Neural cell (in vitro differentiated cells): ENCODE results near the gene IL12RB2. TPM values are rescaled to one million over a fixed set of nuclear protein-coding genes. Genes with fewer than 3 reads are reported as not detected.

Experiments
- H2AFZ ChIP-seq: fragments of 200-600, 300-800 bp; sonication (generic), shearing (Covaris generic); 2 replicates; pipeline ENCODE4 v1.6.0; 2014; ENCODE audit warnings: low read depth, mild to moderate bottlenecking, antibody characterized with exemption, low read length, moderate library complexity
- H3F3A ChIP-seq: fragments of 200-600 bp; shearing (Covaris generic); 2 replicates; pipeline ENCODE4 v1.6.1; 2016; ENCODE audit warnings: mild to moderate bottlenecking, moderate library complexity, mixed read lengths, antibody characterized with exemption, low read length; ENCODE audit not compliant: insufficient read depth, poor library complexity, severe bottlenecking
- H3K27ac ChIP-seq: fragments of 200-600, 300-800 bp; sonication (generic), shearing (Covaris generic); 2 replicates; pipeline ENCODE4 v1.5.1; 2014; ENCODE audit warnings: mild to moderate bottlenecking, low read length, moderate library complexity
- H3K27me3 ChIP-seq: fragments of 300-800, 200-600 bp; sonication (generic), shearing (Covaris generic); 2 replicates; pipeline ENCODE4 v1.6.0; 2014; ENCODE audit warnings: mild to moderate bottlenecking, low read depth, low read length, moderate library complexity; ENCODE audit not compliant: insufficient read depth
- H3K36me3 ChIP-seq: fragments of 300-800, 200-600 bp; sonication (generic), shearing (Covaris generic); 2 replicates; pipeline ENCODE4 v1.5.1; 2014; ENCODE audit warnings: mild to moderate bottlenecking, antibody characterized with exemption, low read length, moderate library complexity; ENCODE audit not compliant: insufficient read depth
- H3K4me2 ChIP-seq: fragments of 300-800, 200-600 bp; sonication (generic), shearing (Covaris generic); 2 replicates; pipeline ENCODE4 v1.6.0; 2014; ENCODE audit warnings: mild to moderate bottlenecking, low read length
- H3K4me3 ChIP-seq: fragments of 300-800, 200-600 bp; sonication (generic), shearing (Covaris generic); 2 replicates; pipeline ENCODE4 v1.5.1; 2014; ENCODE audit warnings: mild to moderate bottlenecking, low read length, moderate library complexity
- H3K79me2 ChIP-seq: fragments of 200-600 bp; shearing (Covaris generic); replicated peaks from 2 replicates; pipeline ENCODE4 v1.6.0; 2014; ENCODE audit warnings: mild to moderate bottlenecking, low read length, moderate library complexity; ENCODE audit not compliant: insufficient read depth
- H3K9ac ChIP-seq: fragments of 300-800, 200-600 bp; sonication (generic), shearing (Covaris generic); 2 replicates; pipeline ENCODE4 v1.6.1; 2016; ENCODE audit warnings: mild to moderate bottlenecking, low read length, mixed read lengths
- H3K9me2 ChIP-seq: fragments of 200-600 bp; shearing (Covaris generic); 2 replicates; pipeline ENCODE4 v1.6.1; 2016; ENCODE audit warnings: mild to moderate bottlenecking, low read length, mixed read lengths; ENCODE audit not compliant: insufficient read depth
- H3K9me3 ChIP-seq: fragments of 200-600, 300-800 bp; sonication (generic), shearing (Covaris generic); 2 replicates; pipeline ENCODE4 v1.6.1; 2016; ENCODE audit warnings: mild to moderate bottlenecking, mixed run types, low read length, moderate library complexity, mixed read lengths
- H4K20me1 ChIP-seq: fragments of 200-600 bp; shearing (Covaris generic); 2 replicates; pipeline ENCODE4 v1.6.1; 2016; ENCODE audit warnings: mild to moderate bottlenecking, mixed run types; ENCODE audit not compliant: insufficient read depth
- EP300 ChIP-seq: fragments of 450-650 bp; conservative IDR thresholded peaks from 2 replicates; pipeline ENCODE4 v1.6.1; 2014; ENCODE audit warnings: antibody characterized with exemption, mild to moderate bottlenecking, moderate library complexity; ENCODE audit not compliant: poor library complexity, severe bottlenecking
- EZH2 ChIP-seq: fragments of 200-600, 300-800 bp; shearing (Covaris generic), sonication (generic); IDR thresholded peaks from 2 replicates; pipeline ENCODE4 v1.6.1; 2014; ENCODE audit warnings: antibody characterized with exemption, low read length, borderline replicate concordance, mild to moderate bottlenecking; ENCODE audit not compliant: insufficient read depth, poor library complexity, severe bottlenecking
- MXI1 ChIP-seq: fragments of 450-650 bp; conservative IDR thresholded peaks from 2 replicates; pipeline ENCODE4 v1.6.1; 2014; ENCODE audit warnings: antibody characterized with exemption, mild to moderate bottlenecking; ENCODE audit not compliant: poor library complexity, severe bottlenecking
- POLR2AphosphoS5 ChIP-seq: IDR thresholded peaks from 2 replicates; pipeline ENCODE4 v1.6.1; 2012
- RAD21 ChIP-seq: fragments of 450-650 bp; conservative IDR thresholded peaks from 2 replicates; pipeline ENCODE4 v1.6.1; 2014; ENCODE audit warnings: antibody characterized with exemption, mild to moderate bottlenecking, moderate library complexity
- REST ChIP-seq: IDR thresholded peaks from 2 replicates; pipeline ENCODE4 v1.6.1; 2012; ENCODE audit warnings: borderline replicate concordance
- SMC3 ChIP-seq: fragments of 450-650 bp; conservative IDR thresholded peaks from 2 replicates; pipeline ENCODE4 v1.6.1; 2014; ENCODE audit warnings: antibody characterized with exemption, mild to moderate bottlenecking, moderate library complexity; ENCODE audit not compliant: poor library complexity
- TAF1 ChIP-seq: IDR thresholded peaks from 2 replicates; pipeline ENCODE4 v1.6.1; 2012; ENCODE audit warnings: low read depth
- polyA plus RNA-seq: library from polyadenylated mRNA; depleted of rRNA; stranded (reverse); fragments of >200 nt; gene quantifications from 2 replicates; pipeline ENCODE4 v1.2.3, GENCODE V29; 2014
- TF ChIP-seq, protein P1 (sequence below): fragments of 450-650 bp; IDR thresholded peaks from 2 replicates; pipeline ENCODE4 v1.5.1; 2014; ENCODE audit warnings: antibody characterized with exemption, mild to moderate bottlenecking, moderate library complexity; ENCODE audit not compliant: poor library complexity, severe bottlenecking

The IL12RB2 gene
- polyA plus RNA-seq, 1 donor from 2014 or later, result not detected

DNA sequence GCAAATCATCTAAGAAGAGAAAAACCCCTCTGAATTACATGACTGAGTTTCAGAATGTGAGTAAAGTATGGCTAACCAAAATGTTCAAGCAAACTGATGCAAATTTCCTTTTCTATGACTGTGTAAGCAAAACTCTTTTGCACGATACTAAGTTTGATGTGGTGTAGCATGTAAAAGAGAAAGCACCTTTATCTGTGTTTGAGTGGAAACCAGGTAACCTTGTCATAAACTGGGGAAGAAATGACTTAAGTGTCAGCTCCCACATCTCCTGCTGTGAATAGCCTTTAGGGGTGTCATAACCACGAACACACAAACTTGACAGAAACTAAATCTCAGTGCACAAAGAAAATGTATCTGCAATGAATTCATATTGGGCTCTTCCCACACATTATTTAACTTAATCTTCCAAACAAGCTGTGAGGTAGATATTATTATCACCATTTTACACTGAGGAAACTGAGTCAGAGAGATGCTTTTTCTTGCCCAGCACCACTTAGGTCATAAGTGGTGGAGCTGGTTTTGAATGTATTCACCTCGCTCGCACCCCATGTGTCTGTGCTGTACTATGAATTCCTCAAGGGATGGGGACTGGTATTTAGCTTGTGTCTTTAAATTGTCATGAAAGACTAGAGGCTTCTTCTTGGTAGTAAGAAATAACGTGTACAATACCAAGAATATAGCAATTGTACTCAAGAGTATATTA lies 32.9 kb upstream of the IL12RB2 start:
- Histone ChIP-seq H3K4me3 (no peak overlapping the region), H3K27me3 (no peaks in the 10 kb centered on the region), H3K79me2 (no peaks in the 10 kb centered on the region), H3K27ac (no peak overlapping the region), H2AFZ (no peak overlapping the region), H3K9ac (no peak overlapping the region), H4K20me1 (no peaks in the 10 kb centered on the region), H3K4me2 (no peak overlapping the region), H3F3A (no peaks in the 10 kb centered on the region), H3K9me3 (peaks cover 3% of the 10 kb centered on the region), H3K36me3 (no peaks in the 10 kb centered on the region), H3K9me2 (no peaks in the 10 kb centered on the region)
- TF ChIP-seq EP300 (no peak), EZH2 (no peak)

DNA sequence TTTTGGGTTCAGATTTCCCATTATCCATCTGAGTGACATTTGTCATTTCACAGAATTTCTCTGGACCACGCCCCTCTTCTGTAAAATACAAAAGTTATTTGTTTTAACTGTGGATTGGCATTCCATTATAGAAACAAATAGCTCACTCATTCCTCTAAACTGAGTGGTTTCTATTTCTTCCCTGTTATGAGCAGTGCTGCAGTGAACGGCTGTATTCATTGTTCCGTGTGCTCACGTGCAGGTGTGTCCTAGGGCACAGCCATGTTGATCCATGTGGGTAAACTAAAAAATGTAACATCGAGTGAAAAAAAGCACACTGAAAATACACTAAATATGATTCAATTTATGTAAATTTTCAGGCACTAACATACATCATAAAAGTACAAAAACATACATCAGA lies 27.0 kb upstream of the IL12RB2 start:
- no peak overlapping the region for H3K27ac ChIP-seq
- no peaks in the 10 kb centered on the region for H3F3A ChIP-seq
- H2AFZ ChIP-seq, result no peak overlapping the region
- H3K36me3 ChIP-seq, result no peaks in the 10 kb centered on the region
- H3K4me3 ChIP-seq, result no peak overlapping the region
- no peaks in the 10 kb centered on the region for H3K27me3 ChIP-seq
- H3K79me2 ChIP-seq, result no peaks in the 10 kb centered on the region
- H3K9me3 ChIP-seq, result no peaks in the 10 kb centered on the region
- H4K20me1 ChIP-seq, result no peaks in the 10 kb centered on the region
- H3K4me2 ChIP-seq, result no peak overlapping the region
- TF ChIP-seq RAD21, result no peak
- no peak overlapping the region for H3K9ac ChIP-seq
- H3K9me2 ChIP-seq, result no peaks in the 10 kb centered on the region

DNA sequence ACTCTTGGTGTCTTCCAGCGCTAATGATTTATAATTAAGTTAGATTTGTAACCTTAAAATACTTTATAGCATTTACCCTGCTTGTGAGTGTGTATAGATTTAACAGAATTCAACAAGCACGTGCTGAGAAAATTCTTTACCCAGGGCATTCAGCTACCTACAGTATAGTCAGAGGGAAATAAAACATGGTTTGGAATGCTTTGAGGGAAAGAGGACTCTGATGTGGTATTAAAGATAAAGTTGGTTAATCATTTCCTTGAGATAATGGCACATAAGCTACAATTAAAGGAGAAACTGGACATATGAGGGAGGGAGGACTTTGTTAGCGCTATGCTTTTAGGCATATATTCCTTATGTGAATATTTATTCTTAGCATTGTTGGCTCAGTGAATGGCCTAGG lies 26.4 kb upstream of the IL12RB2 start:
- no peak overlapping the region for H3K4me2 ChIP-seq
- H2AFZ ChIP-seq, result no peak overlapping the region
- H3K9me2 ChIP-seq, result no peaks in the 10 kb centered on the region
- no peaks in the 10 kb centered on the region for H3F3A ChIP-seq
- no peak overlapping the region for H3K9ac ChIP-seq
- no peaks in the 10 kb centered on the region for H3K79me2 ChIP-seq
- H4K20me1 ChIP-seq, result no peaks in the 10 kb centered on the region
- no peaks in the 10 kb centered on the region for H3K36me3 ChIP-seq
- no peak overlapping the region for H3K27ac ChIP-seq
- TF ChIP-seq RAD21, result no peak
- TF ChIP-seq, protein P1, sequence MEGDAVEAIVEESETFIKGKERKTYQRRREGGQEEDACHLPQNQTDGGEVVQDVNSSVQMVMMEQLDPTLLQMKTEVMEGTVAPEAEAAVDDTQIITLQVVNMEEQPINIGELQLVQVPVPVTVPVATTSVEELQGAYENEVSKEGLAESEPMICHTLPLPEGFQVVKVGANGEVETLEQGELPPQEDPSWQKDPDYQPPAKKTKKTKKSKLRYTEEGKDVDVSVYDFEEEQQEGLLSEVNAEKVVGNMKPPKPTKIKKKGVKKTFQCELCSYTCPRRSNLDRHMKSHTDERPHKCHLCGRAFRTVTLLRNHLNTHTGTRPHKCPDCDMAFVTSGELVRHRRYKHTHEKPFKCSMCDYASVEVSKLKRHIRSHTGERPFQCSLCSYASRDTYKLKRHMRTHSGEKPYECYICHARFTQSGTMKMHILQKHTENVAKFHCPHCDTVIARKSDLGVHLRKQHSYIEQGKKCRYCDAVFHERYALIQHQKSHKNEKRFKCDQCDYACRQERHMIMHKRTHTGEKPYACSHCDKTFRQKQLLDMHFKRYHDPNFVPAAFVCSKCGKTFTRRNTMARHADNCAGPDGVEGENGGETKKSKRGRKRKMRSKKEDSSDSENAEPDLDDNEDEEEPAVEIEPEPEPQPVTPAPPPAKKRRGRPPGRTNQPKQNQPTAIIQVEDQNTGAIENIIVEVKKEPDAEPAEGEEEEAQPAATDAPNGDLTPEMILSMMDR, result no peak
- no peak for TF ChIP-seq EZH2
- TF ChIP-seq MXI1, result no peak
- TF ChIP-seq POLR2AphosphoS5, result no peak
- TF ChIP-seq SMC3, result no peak
- TF ChIP-seq REST, result no peak
- no peak for TF ChIP-seq TAF1
- no peak for TF ChIP-seq EP300
- no peaks in the 10 kb centered on the region for H3K9me3 ChIP-seq
- no peaks in the 10 kb centered on the region for H3K27me3 ChIP-seq
- H3K4me3 ChIP-seq, result no peak overlapping the region
